ENCODE data around the gene LHX6.

GRCh38 chr9:122217640-122218039, 11.1 kb downstream of the LHX6 start:
- TF ChIP-seq CTCF (conservative IDR thresholded peaks at IDR 0.05 in 1 of 2, IDR thresholded peaks at IDR 0.05 in 1 of 2; ENCODE audit: extremely low read depth in 1 of 2, insufficient read depth in 1 of 2, low read depth in 1 of 2, low read length in 2 of 2): no peak
- TF ChIP-seq EZH2 (IDR thresholded peaks at IDR 0.05; ENCODE audit: borderline replicate concordance, low read length): no peak
